ENCODE data around the gene TRPM1.

The TRPM1 gene

GRCh38 chr15:31013863-31014607, 87.5 kb downstream of the TRPM1 start:
- no peak for DNase-seq

GRCh38 chr15:31012455-31012854, 89.1 kb downstream of the TRPM1 start:
- no peak for DNase-seq

GRCh38 chr15:31010036-31010435, 91.5 kb downstream of the TRPM1 start:
- DNase-seq: no peak

GRCh38 chr15:31005660-31006059, 95.9 kb downstream of the TRPM1 start:
- DNase-seq: no peak

GRCh38 chr15:31004220-31004733, 97.2 kb downstream of the TRPM1 start:
- DNase-seq: no peak

- no peak for DNase-seq
These were observed 99.8 kb downstream of the TRPM1 start for GRCh38 chr15:31001702-31002101.

GRCh38 chr15:30999729-31000128, 101.8 kb downstream of the TRPM1 start:
- no peak for DNase-seq

GRCh38 chr15:30997270-30997669, 104.3 kb downstream of the TRPM1 start:
- no peak for DNase-seq

- no peak for DNase-seq
These were observed 109.2 kb downstream of the TRPM1 start for GRCh38 chr15:30992249-30992864.

GRCh38 chr15:30991255-30992235, 110.0 kb downstream of the TRPM1 start, which contains the start of gene MTMR10:
Gene MTMR10 (minus strand): TSS chr15:30991628. CDS start chr15:30991506, 122 bp downstream.
- DNase-seq: no peak

GRCh38 chr15:30990446-30991254, 110.9 kb downstream of the TRPM1 start:
- DNase-seq: no peak

- DNase-seq: no peak
These were observed 111.5 kb downstream of the TRPM1 start for GRCh38 chr15:30990036-30990435.

GRCh38 chr15:30985081-30985531, 116.4 kb downstream of the TRPM1 start:
- DNase-seq: no peak

- DNase-seq: no peak
These were observed 117.0 kb downstream of the TRPM1 start for GRCh38 chr15:30984542-30984941.

- no peak for DNase-seq
These were observed 117.4 kb downstream of the TRPM1 start for GRCh38 chr15:30984118-30984517.

GRCh38 chr15:30979457-30979856, 122.1 kb downstream of the TRPM1 start:
- no peak for DNase-seq

GRCh38 chr15:30978328-30978727, 123.2 kb downstream of the TRPM1 start:
- DNase-seq: no peak

- DNase-seq: no peak
These were observed 127.4 kb downstream of the TRPM1 start for GRCh38 chr15:30974112-30974511.

- DNase-seq: no peak
These were observed 128.1 kb downstream of the TRPM1 start for GRCh38 chr15:30973379-30973778.

GRCh38 chr15:30969724-30970123, 131.8 kb downstream of the TRPM1 start:
- DNase-seq: no peak

GRCh38 chr15:30963681-30964080, 137.8 kb downstream of the TRPM1 start:
- DNase-seq: no peak

GRCh38 chr15:30962659-30963058, 138.9 kb downstream of the TRPM1 start:
- DNase-seq: no peak

Data from NCI-H2107 (cell line).